CD4-positive, alpha-beta T cell treated with Interleukin-6 for 4 hours (primary cell): ENCODE data around the gene KREMEN1.
"Not testable (repeated sequence)": the region's sequence is repeated elsewhere in the genome, so short reads cannot be mapped to it uniquely, and the experiment has no call there.

ENCODE experiments used
- DNase-seq: peaks from one replicate; pipeline ENCODE4 v3.0.0-alpha.2; 2020; ENCODE audit warnings: mixed read lengths

The KREMEN1 gene

DNA sequence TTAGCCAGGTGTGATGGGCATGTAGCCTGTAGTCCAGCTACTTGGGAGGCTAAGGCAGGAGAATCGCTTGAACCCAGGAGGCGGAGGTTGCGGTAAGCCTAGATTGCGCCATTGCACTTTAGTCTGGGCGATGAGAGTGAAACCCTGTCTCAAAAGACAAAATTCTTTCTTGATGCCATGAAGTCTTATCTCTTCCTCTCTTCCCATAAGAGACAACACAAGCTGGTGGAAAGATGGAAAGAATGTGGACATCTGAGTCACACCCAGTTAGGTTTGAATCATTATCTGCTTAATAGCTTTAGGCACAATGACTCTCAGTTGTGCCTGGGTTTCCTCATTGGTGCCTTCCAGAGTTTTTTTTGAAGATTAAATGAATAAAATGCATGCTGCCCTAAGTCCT lies 35.3 kb downstream of the KREMEN1 start:
- DNase-seq = no peak

DNA sequence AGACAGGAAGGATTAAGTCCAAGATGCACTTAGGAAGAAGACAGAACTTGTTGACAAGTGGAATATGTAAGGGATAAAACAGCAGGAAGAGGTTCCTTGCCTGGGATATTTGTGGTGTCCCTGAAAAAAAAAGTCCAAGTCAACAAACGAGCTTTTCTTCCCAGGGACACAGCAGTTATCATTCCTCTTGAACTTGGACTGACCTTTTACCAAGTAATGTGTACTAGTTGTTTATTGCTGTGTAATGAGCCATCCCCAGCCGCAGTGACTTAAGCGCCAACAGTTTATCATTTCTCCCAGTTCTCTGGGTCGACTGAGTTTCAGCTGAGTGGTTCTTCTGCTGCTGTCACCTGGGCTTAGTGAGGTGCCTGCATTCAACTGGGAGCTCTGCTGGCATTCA lies 37.0 kb downstream of the KREMEN1 start:
- no peak for DNase-seq

DNA sequence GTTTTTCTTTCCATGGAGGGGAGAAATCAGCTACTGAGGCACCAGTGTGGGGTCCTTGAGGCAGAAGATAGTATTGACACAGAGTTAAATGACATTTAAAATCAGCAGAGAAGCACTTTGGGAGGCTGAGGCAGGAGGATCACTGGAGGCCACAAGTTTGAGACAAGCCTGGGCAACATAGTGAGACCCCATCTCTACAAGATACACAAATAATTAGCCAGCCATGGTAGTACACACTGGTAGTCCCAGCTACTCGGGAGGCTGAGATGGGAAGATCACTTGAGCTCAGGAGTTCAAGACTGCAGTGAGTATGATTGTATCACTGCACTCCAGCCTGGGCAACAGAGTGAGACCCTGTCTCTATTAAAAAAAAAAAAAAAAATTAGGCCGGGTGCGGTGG lies 38.1 kb downstream of the KREMEN1 start:
- DNase-seq = no peak

DNA sequence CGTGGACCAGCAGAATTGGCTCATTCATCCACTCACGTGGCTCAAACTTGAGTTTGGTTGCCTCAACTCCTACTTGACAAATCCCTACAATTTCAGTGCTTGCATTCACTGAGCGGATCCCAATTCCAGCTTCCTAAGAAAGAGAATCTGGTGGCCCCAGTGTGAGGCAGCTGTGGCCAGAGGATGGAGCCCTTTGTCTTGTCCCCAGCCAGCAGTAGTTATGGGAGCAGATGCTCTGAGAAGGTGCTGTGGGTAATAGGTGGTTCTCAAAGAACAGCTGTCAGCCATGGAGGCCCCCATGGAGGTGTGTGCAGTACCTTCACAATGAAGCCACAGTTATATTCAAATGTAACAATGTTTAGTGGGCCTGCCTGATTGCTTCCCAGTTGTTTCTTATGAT lies 39.3 kb downstream of the KREMEN1 start:
- DNase-seq = no peak

DNA sequence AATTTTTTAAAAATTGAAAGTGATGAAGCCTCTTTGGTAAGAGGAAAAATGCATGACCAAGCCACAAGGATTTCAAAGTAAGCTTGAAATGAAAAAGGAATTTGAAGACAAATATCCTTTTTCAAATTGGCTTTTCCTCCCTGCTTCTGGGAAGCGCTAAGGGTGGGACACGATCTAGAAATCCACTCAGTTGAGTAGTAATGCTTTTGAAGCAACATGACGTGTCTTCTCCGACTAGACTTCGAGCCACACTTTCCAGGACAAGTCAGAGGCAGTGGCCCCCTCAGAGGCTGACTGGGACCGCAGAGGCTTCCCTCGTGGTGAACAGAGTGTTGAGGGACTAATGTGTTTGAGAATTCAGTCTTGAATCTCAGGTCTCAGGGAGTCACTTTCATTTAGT lies 39.8 kb downstream of the KREMEN1 start:
- no peak for DNase-seq

DNA sequence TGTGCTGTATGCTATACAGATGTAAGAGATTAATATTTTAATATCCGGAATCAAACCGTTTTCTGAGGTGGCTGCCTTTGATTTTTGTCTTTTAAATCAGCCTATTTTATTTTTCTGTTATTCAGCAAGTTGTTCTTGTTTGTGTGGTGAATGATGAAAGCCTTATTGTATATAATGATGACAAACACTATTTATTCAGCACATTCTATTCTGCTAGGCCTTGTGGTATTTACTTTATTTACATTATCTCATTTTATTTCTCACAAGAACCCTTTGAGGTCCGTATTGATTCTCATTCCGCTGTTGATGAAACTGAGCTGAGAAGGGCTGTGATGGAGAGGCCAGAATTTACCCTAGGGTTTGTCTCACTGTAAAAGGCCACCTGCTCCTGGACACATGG lies 40.5 kb downstream of the KREMEN1 start:
- no peak for DNase-seq

DNA sequence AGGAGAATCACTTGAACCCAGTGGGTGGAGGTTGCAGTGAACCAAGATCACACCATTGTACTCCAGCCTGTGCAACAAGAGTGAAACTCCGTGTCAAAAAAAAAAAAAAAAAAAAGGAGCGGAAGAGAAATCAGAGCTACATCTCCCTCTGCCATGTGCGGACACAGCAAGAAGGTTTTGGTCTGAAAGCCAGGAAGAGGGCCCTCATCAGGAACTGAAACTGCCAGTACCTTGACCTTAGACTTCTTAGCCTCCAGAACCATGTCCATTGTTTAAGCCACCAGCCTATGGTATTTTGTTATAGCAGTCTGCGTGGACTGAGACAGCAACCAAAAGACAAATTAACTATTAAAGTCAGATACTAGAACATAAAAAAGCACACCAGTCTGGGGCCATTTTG lies 41.6 kb downstream of the KREMEN1 start:
- DNase-seq = no peak

DNA sequence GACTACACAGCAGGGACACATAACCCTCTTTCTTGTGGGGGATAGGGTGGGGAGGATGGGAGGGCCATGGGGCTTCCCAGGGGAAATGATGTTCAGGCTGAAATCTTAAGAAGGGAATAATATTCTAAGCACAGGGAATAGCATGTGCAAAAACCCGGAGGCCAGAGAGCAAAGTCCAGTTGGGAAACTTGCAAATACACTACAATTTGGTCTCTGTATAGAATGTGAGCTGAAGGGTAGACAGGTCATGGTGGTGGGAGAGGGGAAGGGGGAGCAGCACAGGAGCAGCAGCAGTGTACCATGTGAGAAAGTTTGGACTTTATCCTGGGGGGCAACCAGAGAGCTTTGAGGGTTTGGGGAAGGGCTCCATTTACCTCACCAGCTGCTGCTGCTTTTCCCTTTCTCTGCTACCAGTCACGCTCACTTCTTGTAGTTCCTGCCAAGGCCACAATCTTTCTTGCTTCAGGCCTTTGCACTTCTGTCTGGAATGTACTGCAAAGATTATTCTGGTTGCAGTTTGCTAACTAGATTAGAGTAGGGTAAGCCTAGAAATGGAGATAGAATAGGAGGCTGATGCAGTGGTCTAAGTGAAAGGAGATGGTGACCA lies 43.0 kb downstream of the KREMEN1 start:
- no peak for DNase-seq

DNA sequence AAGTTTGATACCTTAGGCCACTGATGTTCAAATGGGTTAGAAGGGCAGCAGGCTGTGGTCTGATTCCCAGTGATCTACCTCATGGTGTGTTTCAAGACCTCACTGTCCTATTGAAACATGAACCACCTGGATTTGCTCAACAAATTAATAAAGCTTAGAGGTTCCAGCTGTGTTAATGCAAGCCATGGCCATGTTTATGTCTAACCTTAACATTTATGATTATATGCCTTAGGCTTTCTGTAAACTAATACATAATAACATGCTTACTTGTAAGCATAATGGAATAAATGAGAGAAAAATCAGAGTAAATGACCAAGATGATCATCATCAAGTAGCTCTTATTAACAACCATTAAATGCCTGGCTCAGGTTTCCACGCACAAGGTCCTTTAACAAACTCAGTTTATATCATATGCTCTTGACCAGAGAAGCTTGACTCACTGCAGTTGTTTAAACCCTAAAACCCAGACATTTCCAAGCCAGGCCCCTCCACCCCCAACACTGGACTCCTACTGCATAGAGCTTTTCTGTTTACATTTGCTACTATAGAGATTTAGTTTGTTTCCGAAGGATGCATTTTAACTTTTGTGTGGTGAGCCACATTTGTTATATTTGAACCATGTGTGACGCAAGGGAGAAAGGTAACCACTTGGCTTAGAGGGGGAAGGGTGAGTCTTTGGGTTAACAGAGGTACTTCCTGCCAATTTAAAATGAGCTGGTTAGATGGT lies 43.7 kb downstream of the KREMEN1 start:
- no peak for DNase-seq

DNA sequence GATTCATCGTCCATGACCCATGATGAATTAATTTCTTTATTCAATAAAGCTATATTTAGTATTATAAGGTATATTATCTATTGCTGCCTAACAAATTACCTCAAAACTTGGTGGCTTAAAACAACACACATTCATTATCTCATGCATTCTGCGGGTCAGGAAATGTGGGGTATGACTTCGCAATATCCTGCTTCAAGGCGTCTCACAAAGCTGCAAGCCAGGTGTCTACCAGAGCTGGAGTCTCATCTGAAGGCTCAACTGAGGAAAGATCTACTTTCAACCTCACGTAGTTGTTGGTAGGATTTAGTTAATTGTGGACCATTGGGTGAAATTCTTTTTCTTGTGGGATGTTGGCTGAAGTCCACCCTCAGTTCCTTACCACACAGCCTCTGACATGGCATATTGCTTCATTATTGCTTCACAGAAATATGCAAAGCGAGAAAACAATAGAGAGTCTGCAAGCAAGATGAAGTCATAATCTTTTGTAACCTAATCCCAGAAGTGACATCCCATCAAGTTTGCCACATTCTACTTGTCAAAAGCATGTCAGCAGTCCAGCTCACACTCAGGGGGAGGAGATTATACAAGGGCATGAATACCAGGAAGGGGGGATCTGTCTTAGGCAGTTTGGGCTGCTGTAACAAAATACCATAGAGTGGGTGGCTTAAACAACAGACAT lies 45.1 kb downstream of the KREMEN1 start:
- DNase-seq = no peak

DNA sequence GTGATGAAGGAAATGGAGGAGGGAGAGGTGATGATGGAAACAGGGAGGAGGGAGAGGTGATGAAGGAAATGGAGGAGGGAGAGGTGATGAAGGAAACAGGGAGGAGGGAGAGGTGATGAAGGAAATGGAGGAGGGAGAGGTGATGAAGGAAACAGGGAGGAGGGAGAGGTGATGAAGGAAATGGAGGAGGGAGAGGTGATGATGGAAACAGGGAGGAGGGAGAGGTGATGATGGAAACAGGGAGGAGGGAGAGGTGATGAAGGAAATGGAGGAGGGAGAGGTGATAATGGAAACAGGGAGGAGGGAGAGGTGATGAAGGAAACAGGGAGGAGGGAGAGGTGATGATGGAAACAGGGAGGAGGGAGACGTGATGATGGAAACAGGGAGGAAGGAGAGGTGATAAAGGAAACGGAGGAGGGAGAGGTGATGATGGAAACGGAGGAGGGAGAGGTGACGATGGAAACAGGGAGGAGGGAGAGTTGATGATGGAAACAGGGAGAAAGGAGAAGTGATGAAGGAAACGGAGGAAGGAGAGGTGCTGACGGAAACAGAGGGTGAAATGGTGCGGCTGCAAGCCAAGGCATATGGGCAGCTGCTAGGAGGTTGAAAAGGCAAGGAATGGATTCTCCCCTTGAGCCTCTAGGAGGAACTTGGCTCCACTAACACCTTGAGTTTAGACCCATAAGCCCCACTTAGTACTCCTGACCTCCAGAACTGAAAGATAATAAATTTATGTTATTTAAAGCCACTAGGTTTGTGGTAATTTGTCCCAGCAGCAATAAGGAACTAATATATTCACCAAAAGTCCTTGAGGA lies 47.5 kb downstream of the KREMEN1 start:
- DNase-seq = not testable (repeated sequence)

DNA sequence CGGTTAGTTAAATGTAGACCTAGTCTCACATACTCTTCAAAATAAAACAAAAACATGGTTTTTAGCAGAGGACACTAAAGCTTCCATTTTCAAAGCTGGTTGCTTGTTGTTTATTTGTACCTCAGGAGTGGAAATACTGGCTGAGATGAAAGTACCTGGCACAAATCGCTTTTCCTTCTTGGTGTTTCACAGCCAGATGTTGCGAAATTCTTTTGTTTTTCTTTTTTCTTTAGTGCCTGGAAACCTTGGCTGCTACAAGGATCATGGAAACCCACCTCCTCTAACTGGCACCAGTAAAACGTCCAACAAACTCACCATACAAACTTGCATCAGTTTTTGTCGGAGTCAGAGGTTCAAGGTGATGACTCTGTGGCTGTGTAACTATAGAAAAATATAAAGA lies 48.3 kb downstream of the KREMEN1 start:
- no peak for DNase-seq

DNA sequence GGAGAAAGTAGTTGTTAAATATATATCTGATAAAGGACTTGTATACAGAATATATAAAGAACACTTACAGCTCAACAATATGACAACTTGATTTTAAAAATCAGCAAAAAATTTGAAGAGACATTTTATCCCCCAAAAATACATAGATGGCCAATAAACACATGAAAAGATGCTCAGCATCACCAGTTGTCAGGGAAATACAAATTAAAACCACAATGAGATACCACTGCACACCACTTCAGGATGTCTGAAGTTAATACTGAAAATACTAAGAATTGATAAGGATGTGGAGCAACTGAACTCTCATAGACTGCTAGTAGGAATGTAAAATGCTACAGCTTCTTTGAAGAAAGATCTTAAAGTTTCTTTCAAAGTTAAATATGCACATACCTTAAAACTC lies 49.2 kb downstream of the KREMEN1 start:
- no peak for DNase-seq

DNA sequence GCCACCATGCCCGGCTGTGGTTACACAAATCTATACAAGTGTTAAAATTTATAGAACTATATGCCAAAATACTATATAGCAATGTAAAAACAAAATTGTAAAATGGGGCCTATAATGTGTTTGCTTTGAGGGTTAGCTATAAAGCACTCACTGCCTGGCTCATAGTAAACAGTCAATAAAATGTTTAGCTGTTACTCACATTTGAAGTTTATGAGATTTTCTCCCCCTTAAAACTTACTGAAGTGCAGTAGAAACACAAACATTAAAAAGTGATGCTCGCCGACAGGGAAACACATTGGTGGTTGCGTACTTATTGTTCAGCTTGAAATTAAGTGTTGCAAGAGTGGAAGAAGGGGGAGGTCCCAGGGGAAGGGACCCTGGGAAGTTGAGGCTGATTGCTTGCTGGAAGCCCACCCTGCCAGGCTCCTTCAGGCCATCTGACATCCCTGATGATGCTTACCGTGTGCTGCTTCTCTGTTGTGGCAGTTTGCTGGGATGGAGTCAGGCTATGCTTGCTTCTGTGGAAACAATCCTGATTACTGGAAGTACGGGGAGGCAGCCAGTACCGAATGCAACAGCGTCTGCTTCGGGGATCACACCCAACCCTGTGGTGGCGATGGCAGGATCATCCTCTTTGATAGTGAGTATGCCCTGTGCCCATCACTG lies 52.1 kb downstream of the KREMEN1 start:
- no peak for DNase-seq

DNA sequence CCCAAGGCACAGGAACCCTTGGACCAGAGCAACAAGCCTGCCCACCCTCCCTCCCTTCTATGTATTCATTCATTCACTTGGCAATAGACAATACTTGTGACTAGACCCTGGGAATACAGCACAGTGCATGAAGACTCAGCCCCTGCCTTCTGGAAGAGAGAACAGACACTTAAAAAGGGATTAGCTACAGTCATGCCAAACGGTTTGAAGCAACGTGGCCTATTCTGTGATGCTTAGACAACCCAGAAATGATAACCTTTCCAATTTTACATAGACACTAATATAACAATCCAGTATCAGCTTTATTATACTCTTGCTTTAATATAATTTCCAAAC lies 52.6 kb downstream of the KREMEN1 start:
- DNase-seq = no peak

DNA sequence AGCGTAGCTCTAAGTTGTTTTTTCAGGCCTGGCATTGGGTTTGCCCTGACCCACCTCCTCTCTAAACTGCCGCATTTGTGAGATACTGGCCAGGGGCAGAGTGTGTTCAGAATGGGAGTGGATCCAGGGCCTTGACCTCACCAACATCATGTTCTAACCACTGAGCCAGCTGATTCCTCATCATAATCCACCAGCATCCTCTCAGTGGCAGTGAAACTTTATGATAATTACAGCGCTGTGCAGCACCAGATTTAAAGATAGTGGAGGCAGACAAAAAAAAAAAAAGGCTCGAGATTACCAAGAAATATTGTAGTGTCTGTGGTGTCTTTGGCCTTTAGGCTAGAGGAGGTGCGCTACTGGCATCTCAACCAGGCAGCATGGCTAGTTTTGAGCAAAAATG lies 53.0 kb downstream of the KREMEN1 start:
- no peak for DNase-seq

DNA sequence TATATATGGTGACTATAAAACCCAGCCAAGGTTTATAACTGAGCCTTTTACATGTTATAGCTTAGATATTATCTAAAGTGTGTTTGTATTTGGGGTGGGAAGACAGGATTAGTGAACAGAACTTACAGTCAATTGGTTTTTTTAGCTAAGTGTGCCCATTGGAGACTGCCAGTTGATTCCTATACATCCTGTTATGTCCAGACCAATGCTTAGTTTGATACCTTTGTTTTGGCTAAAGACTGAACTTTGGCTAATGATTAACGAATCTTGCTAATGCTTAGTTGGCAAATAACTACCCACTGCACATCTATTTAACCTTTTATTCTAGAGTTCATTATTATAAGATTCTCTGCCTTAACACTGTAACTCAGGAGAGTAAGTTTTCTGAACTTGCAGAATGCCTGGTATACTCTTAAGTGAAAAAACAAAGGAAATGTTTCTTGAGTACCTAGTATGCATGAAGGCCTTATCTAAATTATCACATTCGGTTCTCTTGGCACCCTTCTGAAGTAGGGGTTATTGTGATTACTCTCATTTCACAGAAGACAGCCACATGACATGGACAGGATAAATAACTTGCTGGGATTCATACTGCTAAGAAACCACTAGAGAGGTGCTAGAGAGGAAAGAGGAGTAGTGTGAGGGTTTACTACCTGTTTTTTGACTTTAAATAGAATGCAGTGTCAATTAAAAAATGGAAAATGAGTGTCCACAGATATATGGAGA lies 54.0 kb downstream of the KREMEN1 start:
- no peak for DNase-seq

DNA sequence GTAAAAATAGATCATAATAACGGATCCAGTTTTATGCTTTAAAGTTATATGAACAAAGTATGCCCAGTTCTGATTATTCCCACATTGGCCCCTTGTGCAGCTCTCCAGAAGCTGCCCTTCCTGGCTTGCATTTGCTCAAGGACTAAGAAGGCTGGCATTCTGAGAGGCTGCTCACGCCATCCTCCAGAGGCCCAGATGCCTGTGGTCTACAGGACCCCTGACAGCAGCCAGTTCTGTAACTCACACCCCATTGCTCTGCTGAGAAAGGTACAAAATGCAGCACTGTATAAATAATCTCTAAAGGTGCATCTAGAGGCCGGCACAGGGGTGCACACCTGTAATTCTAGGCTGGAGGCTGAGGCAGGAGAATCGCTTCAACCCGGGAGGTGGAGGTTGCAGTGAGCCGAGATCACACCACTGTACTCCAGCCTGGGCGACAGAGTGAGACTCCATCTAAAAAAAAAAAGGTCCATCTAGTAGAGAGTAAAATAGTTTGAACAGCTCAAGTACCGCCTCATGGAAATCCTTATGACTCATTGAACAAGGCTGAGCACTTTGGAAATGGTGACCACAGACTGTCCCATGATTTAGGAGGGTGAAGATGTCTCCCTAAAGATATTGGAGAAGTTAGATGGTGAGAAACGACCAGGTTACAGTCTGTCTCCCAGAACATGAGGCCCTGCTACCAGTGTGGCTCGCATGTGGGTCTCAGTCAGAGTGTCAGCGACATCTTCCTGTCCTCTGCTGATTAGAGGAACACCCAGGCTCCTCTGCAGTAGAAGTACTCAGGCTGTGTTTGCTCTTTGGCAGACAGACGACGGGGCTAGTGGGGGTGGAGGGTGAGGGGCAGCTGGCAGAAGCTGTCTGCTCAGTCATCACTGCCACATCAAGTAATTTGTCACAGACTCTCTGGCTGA lies 56.3 kb downstream of the KREMEN1 start:
- DNase-seq = no peak

DNA sequence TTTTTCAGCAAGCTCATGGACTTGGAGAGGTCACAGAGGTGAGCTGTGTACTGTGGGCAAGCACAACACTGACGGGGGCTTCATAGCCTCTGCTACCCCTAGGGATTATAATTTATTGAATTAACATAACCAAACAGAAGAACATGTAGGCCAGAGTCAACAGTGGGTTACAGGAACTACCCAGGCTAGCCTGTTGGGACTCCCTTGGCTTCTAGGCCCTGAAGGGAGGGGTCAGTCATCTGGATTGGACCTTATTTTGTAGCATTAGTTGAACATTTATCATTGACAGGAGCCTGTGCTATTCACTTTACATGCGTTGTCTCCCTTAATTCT lies 56.9 kb downstream of the KREMEN1 start:
- no peak for DNase-seq

DNA sequence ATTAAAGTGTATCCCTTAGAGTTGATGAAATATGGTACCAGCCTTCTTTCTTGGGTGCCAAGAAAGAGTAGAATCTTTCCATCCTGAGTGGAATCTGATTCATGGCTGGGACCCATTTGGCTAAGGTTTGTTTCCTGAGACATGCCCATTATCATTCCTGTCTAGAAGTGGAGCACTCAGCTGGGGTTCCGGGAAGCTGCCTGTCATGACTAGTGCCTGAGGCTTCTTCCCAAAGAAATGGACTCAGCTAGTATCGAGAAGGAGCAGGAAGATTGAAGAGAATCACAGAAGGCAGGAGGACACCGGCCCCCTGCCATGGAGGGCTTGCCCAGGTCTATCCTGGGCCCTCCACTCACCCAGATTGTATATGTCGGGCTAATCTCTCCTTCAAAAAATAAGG lies 57.6 kb downstream of the KREMEN1 start:
- no peak for DNase-seq

DNA sequence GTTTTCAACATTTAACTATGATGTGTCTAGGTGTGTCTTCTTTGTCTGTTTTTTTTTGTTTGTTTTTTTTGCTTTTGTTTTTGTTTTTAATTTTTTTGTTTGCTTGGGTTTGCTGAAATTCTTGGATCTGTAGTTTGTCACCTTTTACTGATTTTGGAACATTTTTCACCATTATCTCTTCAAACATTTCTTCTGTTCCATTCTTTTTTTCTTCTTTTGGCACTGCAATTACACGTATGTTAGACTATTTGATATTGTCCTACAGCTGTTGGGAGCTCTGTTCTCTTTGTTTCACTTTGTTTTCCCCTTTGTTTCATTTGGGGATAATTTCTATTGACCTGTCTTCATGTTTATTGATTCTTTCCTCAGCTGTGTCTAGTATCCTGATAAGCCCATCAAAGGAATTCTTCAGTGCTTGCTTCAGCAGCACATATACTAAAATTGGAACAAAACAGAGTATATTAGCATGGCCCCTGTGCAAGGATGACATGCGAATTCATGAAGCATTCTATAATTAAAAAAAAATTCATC lies 60.8 kb downstream of the KREMEN1 start:
- no peak for DNase-seq
